Adrenal gland (tissue), 5 donors: ENCODE data around the gene C9orf78.

ENCODE experiments used
- CTCF ChIP-seq, 6 experiments: fragments of 450-650 bp in 4 of 6; fragments of 200-600 bp in 2 of 6; sonication (generic) in 1 of 6; IDR thresholded peaks; 1 replicate in 5 of 6; 2 replicates in 1 of 6; pipeline versions ENCODE4 v1.5.1 to v1.8.0; 2016 to 2021; ENCODE audit warnings: antibody characterized with exemption in 6 of 6, mild to moderate bottlenecking in 2 of 6, moderate library complexity in 1 of 6
- POLR2A ChIP-seq, 2 donors: fragments of 450-650 bp; IDR thresholded peaks; one replicate each; pipeline ENCODE4 v1.6.1; 2017; ENCODE audit warnings: antibody characterized with exemption in 2 of 2, mild to moderate bottlenecking in 2 of 2, moderate library complexity in 1 of 2
- donor health status: DM: no; HTN: no; CAD: no.

- TF ChIP-seq CTCF (IDR thresholded peaks at IDR 0.05) (no peak), POLR2A (IDR thresholded peaks at IDR 0.05) (no peak)
Measured at GRCh38 chr9:129864991-129865647, 30.0 kb upstream of the C9orf78 start.
